GM12878 (cell line): ENCODE data around the gene TOMM20. TPM values are rescaled to one million over a fixed set of nuclear protein-coding genes. Genes with fewer than 3 reads are reported as not detected.

Experiments used
- ATAC-seq: fragments of 200-7000 bp; cut with Tn5 transposase; 3 replicates; pipeline ENCODE4 v1.9.1; 2020; ENCODE audit warnings: mild to moderate bottlenecking, moderate library complexity
- BruUV-seq: library from RNA; stranded (reverse); fragments of 400-500 nt; replicated peaks from 2 replicates; lab custom pipeline; 2021; lab: Mats Ljungman, UMichigan
- CTCF ChIA-PET: fragments of 300-600 bp; sonication (Branson Sonifier 250); formaldehyde crosslinking; extraction: SDS; loops from one replicate; lab custom pipeline; 2021; ENCODE audit warnings: inconsistent platforms; lab: Yijun Ruan, JAX
- POLR2A ChIA-PET: fragments of 350-600 bp; formaldehyde crosslinking; extraction: SDS; loops from one replicate; lab custom pipeline; 2021; ENCODE audit warnings: inconsistent platforms; lab: Charles Lee
- RAD21 ChIA-PET: fragments of 300-600 bp; sonication (Branson Sonifier 250); formaldehyde crosslinking; loops from one replicate; lab custom pipeline; 2023; ENCODE audit warnings: antibody characterized with exemption; ENCODE audit not compliant: unreplicated experiment; lab: Charles Lee
- SMC1A ChIA-PET: fragments of 300-600 bp; sonication (Branson Sonifier 250); formaldehyde crosslinking; loops from one replicate; lab custom pipeline; 2023; ENCODE audit not compliant: unreplicated experiment, uncharacterized antibody; lab: Charles Lee
- DNase-seq: peaks from one replicate; pipeline ENCODE4 v3.0.0-alpha.2; 2011; ENCODE audit warnings: low read depth, low spot score
- FAIRE-seq: peaks from 3 replicates; lab custom pipeline; 2011; peaks lifted over from hg19 to GRCh38; lab: Jason Lieb, UNC
- H2AFZ ChIP-seq: 2 replicates; pipeline ENCODE4 v1.6.0; 2011; ENCODE audit warnings: low read depth, low read length, control low read depth; ENCODE audit not compliant: control insufficient read depth
- H3K27ac ChIP-seq: 2 replicates; pipeline ENCODE4 v1.5.1; 2011; ENCODE audit warnings: control low read depth; ENCODE audit not compliant: control insufficient read depth, insufficient read depth
- H3K27me3 ChIP-seq, 2 experiments: replicated peaks in 1 of 2; 2 replicates each; pipeline versions ENCODE4 v1.6.0 to v1.6.1; 2011; ENCODE audit warnings: low read length in 1 of 2; ENCODE audit not compliant: control insufficient read depth in 2 of 2, insufficient read depth in 2 of 2
- H3K36me3 ChIP-seq, 2 experiments: 2 replicates each; pipeline ENCODE4 v1.5.1; 2011; ENCODE audit warnings: low read length in 1 of 2; ENCODE audit not compliant: control insufficient read depth in 2 of 2, insufficient read depth in 2 of 2
- H3K4me1 ChIP-seq: 2 replicates; pipeline ENCODE4 v1.6.1; 2011; ENCODE audit warnings: mild to moderate bottlenecking, low read length, moderate library complexity, mixed read lengths; ENCODE audit not compliant: control insufficient read depth, insufficient read depth
- H3K4me2 ChIP-seq: 2 replicates; pipeline ENCODE4 v1.6.0; 2011; ENCODE audit warnings: control low read depth; ENCODE audit not compliant: control insufficient read depth, insufficient read depth
- H3K4me3 ChIP-seq: fragments of 200-600 bp; sonication (generic); 2 replicates; pipeline ENCODE4 v1.5.1; 2016
- H3K79me2 ChIP-seq: 2 replicates; pipeline ENCODE4 v1.6.0; 2011; ENCODE audit warnings: low read length; ENCODE audit not compliant: control insufficient read depth, insufficient read depth
- H3K9ac ChIP-seq: 2 replicates; pipeline ENCODE4 v1.8.0; 2011; ENCODE audit warnings: low read length, control low read depth, mixed read lengths; ENCODE audit not compliant: control insufficient read depth, insufficient read depth
- H3K9me3 ChIP-seq: replicated peaks from 3 replicates; pipeline ENCODE4 v1.5.1; 2011; ENCODE audit warnings: mild to moderate bottlenecking, low read length; ENCODE audit not compliant: control insufficient read depth, insufficient read depth
- H4K20me1 ChIP-seq: 2 replicates; pipeline ENCODE4 v1.6.0; 2011; ENCODE audit not compliant: control insufficient read depth, insufficient read depth
- ATF3 ChIP-seq: IDR thresholded peaks from 2 replicates; pipeline ENCODE4 v1.6.1; 2011; ENCODE audit warnings: low read depth, mild to moderate bottlenecking, low read length, moderate library complexity, borderline replicate concordance; ENCODE audit errors: extremely low read depth
- BCL3 ChIP-seq: IDR thresholded peaks from 2 replicates; pipeline ENCODE4 v1.6.1; 2011; ENCODE audit warnings: borderline replicate concordance, low read depth, mild to moderate bottlenecking, moderate library complexity, low read length; ENCODE audit not compliant: insufficient read depth, poor library complexity, severe bottlenecking
- CREB1 ChIP-seq: IDR thresholded peaks from 2 replicates; pipeline ENCODE4 v1.6.1; 2012; ENCODE audit warnings: low read depth, mild to moderate bottlenecking, inconsistent platforms
- EED ChIP-seq: sonication (generic); IDR thresholded peaks from 2 replicates; pipeline ENCODE4 v1.6.1; 2016; ENCODE audit warnings: antibody characterized with exemption, low read depth
- IKZF2 ChIP-seq, 2 experiments: fragments of 450-650 bp; IDR thresholded peaks; 2 replicates each; pipeline ENCODE4 v1.6.1; 2017; ENCODE audit warnings: mild to moderate bottlenecking in 2 of 2, moderate library complexity in 2 of 2
- MAX ChIP-seq: IDR thresholded peaks from 2 replicates; pipeline ENCODE4 v1.6.1; 2012; ENCODE audit warnings: low read depth, low read length, improper control_type of control experiment
- MTA2 ChIP-seq: fragments of 450-650 bp; IDR thresholded peaks from 2 replicates; pipeline ENCODE4 v1.6.1; 2016; ENCODE audit warnings: low read depth, mild to moderate bottlenecking, moderate library complexity
- NR2C2 ChIP-seq: IDR thresholded peaks from 2 replicates; pipeline ENCODE4 v1.6.1; 2011; ENCODE audit warnings: borderline replicate concordance, low read depth; ENCODE audit not compliant: control insufficient read depth, insufficient read length
- NRF1 ChIP-seq: conservative IDR thresholded peaks from 2 replicates; pipeline ENCODE4 v1.6.1; 2011; ENCODE audit warnings: mild to moderate bottlenecking, low read depth, low read length, improper control_type of control experiment
- POLR2AphosphoS2 ChIP-seq: IDR thresholded peaks from 2 replicates; pipeline ENCODE4 v1.6.1; 2011; ENCODE audit warnings: low read depth, mild to moderate bottlenecking, low read length, improper control_type of control experiment, moderate library complexity
- RAD21 ChIP-seq: IDR thresholded peaks from 2 replicates; pipeline ENCODE4 v1.6.1; 2011; ENCODE audit warnings: mild to moderate bottlenecking, low read depth, low read length, moderate library complexity; ENCODE audit not compliant: insufficient read depth
- RBBP5 ChIP-seq: fragments of 200-600 bp; sonication (generic); conservative IDR thresholded peaks from 2 replicates; pipeline ENCODE4 v1.6.1; 2016
- RUNX3 ChIP-seq: IDR thresholded peaks from 2 replicates; pipeline ENCODE4 v1.6.1; 2012; ENCODE audit warnings: low read length, inconsistent platforms
- SMAD1 ChIP-seq: fragments of 450-650 bp; IDR thresholded peaks from 2 replicates; pipeline ENCODE4 v1.6.1; 2018; ENCODE audit warnings: mild to moderate bottlenecking, low read depth; ENCODE audit not compliant: partially characterized antibody
- STAT3 ChIP-seq: IDR thresholded peaks from 2 replicates; pipeline ENCODE4 v1.6.1; 2011; ENCODE audit warnings: low read depth, low read length, improper control_type of control experiment
- SUZ12 ChIP-seq: fragments of 200-600 bp; sonication (generic); IDR thresholded peaks from one replicate; pipeline ENCODE4 v1.6.1; 2018; ENCODE audit warnings: antibody characterized with exemption, mild to moderate bottlenecking; ENCODE audit not compliant: unreplicated experiment
- ZNF217 ChIP-seq: fragments of 450-650 bp; IDR thresholded peaks from 2 replicates; pipeline ENCODE4 v1.6.1; 2017; ENCODE audit warnings: antibody characterized with exemption, mild to moderate bottlenecking
- WGBS: methylation state at CpG from one replicate; pipeline ENCODE4 v1.1.6; 2016; ENCODE audit warnings: low lambda C conversion rate; ENCODE audit not compliant: insufficient replicate concordance, insufficient coverage; ENCODE audit errors: missing lambda C conversion rate; 5-methylcytosine and 5-hydroxymethylcytosine counted together
- in situ Hi-C: fragments of 300-500 bp; cut with MboI; formaldehyde crosslinking; loops from 9 replicates; pipeline ENCODE4 v1.14.3; 2018; ENCODE audit warnings: mixed read lengths
- intact Hi-C: fragments of 100-400 bp; cut with micrococcal nuclease; formaldehyde crosslinking; loops from one replicate; pipeline ENCODE4 v1.14.2; 2022; ENCODE audit not compliant: unreplicated experiment
- polyA plus RNA-seq, 11 experiments: library from polyadenylated mRNA; depleted of rRNA in 4 of 11; unstranded in 6 of 11; stranded (reverse) in 5 of 11; fragments of >200 nt; fragmentation: Nextera tagmentation in 4 of 11; fragmentation: Illumina TruSeq in 1 of 11; extraction: Ambion mirVana in 4 of 11; extraction: Trizol in 1 of 11; gene quantifications; 1 replicate in 1 of 11; 2 replicates in 10 of 11; pipeline versions ENCODE4 v1.2.1 to v1.2.3, GENCODE V29; 2011 to 2016; ENCODE audit warnings: inconsistent platforms in 2 of 11, missing spikeins in 2 of 11, low read depth in 1 of 11
- total RNA-seq, 4 experiments: library from RNA; depleted of rRNA in 3 of 4; stranded (reverse); fragments of >200 nt in 3 of 4; fragmentation: Illumina TruSeq in 1 of 4; extraction: Trizol in 1 of 4; gene quantifications; 2 replicates each; pipeline versions ENCODE4 v1.2.1 to v1.2.3, GENCODE V29; 2013 to 2021
- TF ChIP-seq, protein P1 (sequence below), 3 experiments: IDR thresholded peaks in 2 of 3; conservative IDR thresholded peaks in 1 of 3; 2 replicates each; pipeline ENCODE4 v1.5.1; 2011; ENCODE audit warnings: low read depth in 3 of 3, low read length in 3 of 3, mild to moderate bottlenecking in 3 of 3, control low read depth in 2 of 3, moderate library complexity in 2 of 3, inconsistent platforms in 1 of 3, mixed read lengths in 1 of 3; ENCODE audit not compliant: control insufficient read depth in 2 of 3, insufficient read depth in 1 of 3; ENCODE audit errors: extremely low read depth in 1 of 3
- TF ChIP-seq, protein P2 (sequence below): IDR thresholded peaks from 2 replicates; pipeline ENCODE4 v1.6.1; 2011; ENCODE audit warnings: borderline replicate concordance, low read depth, mild to moderate bottlenecking, moderate library complexity, mixed read lengths, low read length; ENCODE audit not compliant: insufficient read depth; ENCODE audit errors: extremely low read length

TOMM20 gene
- total and polyA plus RNA-seq, 10 of the 15 experiments (the other 5 are each of a cell fraction or from before 2014, with no cell fraction given), result 39.8 to 138 (median 70.1) TPM

DNA sequence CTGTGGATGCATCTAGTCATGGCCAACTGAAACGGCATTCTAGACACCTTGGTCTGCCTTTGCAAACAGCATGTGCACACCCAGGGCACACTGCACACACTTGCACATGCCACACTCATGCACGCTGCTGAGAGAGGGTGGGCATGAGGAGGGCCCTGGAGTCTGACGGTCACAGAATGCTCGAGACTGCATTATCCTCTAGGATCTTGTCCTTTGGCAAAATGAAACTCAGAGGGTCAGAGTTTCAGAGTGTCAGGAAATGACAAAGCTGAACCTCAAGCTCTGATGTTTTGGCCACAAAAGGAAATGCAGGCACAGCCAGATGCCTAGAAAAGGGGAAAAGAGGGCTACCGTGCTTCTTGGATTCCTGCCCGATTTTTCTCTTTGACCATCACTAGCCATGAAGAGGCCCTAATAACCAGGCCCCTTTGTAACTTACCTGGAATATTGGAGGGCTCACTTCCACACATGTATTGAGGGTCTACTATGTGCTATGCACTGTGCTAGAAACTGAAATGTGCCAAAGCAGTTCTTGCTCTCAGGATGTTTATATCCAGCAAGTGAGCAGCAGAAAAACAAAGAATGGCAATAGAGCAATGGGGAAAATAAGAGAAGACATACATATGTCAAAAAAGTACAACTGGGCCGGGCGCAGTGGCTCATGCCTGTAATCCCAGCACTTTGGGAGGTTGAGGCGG, 65.4 kb downstream of the TOMM20 start:
- intact Hi-C loops, result no loop called here
- Histone ChIP-seq H3K9ac (no peak overlapping the region; the same call in 1 of the 2 replicates), H3K4me2 (peak overlapping the region; percentile 56), H3K27ac (peak overlapping the region; percentile 30), H4K20me1 (no peaks in the 10 kb centered on the region), H3K36me3 (no peaks in the 10 kb centered on the region), H3K27me3 (no peaks in the 10 kb centered on the region), H3K4me3 (no peak overlapping the region), H2AFZ (peak overlapping the region; percentile 59), H3K4me1 (peaks cover 24% of the 10 kb centered on the region), H3K9me3 (no peaks in the 10 kb centered on the region), H3K79me2 (no peaks in the 10 kb centered on the region)
- no TSS peak for BruUV-seq
- RAD21 ChIA-PET, result no interaction called here
- WGBS, result 58% methylated on average over 9 of the region's 9 CpGs
- SMC1A ChIA-PET, result interaction anchor here (1.7 to 4.6 kb wide), 2 partner anchors 9 to 12 kb away, joined by 6 to 22 read pairs; no protein-coding TSS in a partner anchor
- ATAC-seq, result peak; percentile 69
- DNase-seq, result no peak
- CTCF ChIA-PET, result interaction anchor here (0.9 to 1.1 kb wide), 2 partner anchors 35 to 88 kb away, joined by 3 read pairs; no protein-coding TSS in a partner anchor
- POLR2A ChIA-PET, result interaction anchor here (0.6 to 1.7 kb wide), 3 partner anchors 11 to 184 kb away, joined by 3 to 4 read pairs (median 3); no protein-coding TSS in a partner anchor
- FAIRE-seq, result no peak
- in situ Hi-C loops, result no loop called here
- no peak for TF ChIP-seq NR2C2
- no peak for TF ChIP-seq STAT3
- TF ChIP-seq IKZF2 (IDR thresholded peaks at IDR 0.05), result peak; percentile 66 to 67
- no peak for TF ChIP-seq MTA2
- TF ChIP-seq EED, result peak; percentile 92
- no peak for TF ChIP-seq CREB1
- TF ChIP-seq POLR2AphosphoS2, result no peak
- TF ChIP-seq, protein P1, sequence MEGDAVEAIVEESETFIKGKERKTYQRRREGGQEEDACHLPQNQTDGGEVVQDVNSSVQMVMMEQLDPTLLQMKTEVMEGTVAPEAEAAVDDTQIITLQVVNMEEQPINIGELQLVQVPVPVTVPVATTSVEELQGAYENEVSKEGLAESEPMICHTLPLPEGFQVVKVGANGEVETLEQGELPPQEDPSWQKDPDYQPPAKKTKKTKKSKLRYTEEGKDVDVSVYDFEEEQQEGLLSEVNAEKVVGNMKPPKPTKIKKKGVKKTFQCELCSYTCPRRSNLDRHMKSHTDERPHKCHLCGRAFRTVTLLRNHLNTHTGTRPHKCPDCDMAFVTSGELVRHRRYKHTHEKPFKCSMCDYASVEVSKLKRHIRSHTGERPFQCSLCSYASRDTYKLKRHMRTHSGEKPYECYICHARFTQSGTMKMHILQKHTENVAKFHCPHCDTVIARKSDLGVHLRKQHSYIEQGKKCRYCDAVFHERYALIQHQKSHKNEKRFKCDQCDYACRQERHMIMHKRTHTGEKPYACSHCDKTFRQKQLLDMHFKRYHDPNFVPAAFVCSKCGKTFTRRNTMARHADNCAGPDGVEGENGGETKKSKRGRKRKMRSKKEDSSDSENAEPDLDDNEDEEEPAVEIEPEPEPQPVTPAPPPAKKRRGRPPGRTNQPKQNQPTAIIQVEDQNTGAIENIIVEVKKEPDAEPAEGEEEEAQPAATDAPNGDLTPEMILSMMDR (IDR thresholded peaks at IDR 0.05 in 2 of 3, conservative IDR thresholded peaks at IDR 0.05 in 1 of 3; ENCODE audit: control insufficient read depth in 2 of 3, extremely low read depth in 1 of 3, insufficient read depth in 1 of 3, low read depth in 3 of 3, low read length in 3 of 3), result no peak
- TF ChIP-seq MAX, result no peak
- TF ChIP-seq, protein P2, sequence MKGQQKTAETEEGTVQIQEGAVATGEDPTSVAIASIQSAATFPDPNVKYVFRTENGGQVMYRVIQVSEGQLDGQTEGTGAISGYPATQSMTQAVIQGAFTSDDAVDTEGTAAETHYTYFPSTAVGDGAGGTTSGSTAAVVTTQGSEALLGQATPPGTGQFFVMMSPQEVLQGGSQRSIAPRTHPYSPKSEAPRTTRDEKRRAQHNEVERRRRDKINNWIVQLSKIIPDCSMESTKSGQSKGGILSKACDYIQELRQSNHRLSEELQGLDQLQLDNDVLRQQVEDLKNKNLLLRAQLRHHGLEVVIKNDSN, result no peak
- peak; percentile 85 for TF ChIP-seq RUNX3
- TF ChIP-seq SUZ12, result no peak
- TF ChIP-seq RBBP5, result no peak
- no peak for TF ChIP-seq NRF1
- TF ChIP-seq BCL3, result peak; percentile 67
- TF ChIP-seq SMAD1, result no peak
- TF ChIP-seq ZNF217, result no peak
- no peak for TF ChIP-seq ATF3
- TF ChIP-seq RAD21, result no peak
